Upper lobe of left lung (tissue), 6 donors: ENCODE results near the gene BANP. TPM values are rescaled to one million over a fixed set of nuclear protein-coding genes. Genes with fewer than 3 reads are reported as not detected.

Experiments
- ATAC-seq, 2 donors: fragments of 200-7000 bp; cut with Tn5 transposase; one replicate each; pipeline ENCODE4 v1.9.1; 2022; ENCODE audit warnings: mild to moderate bottlenecking in 2 of 2, moderate library complexity in 2 of 2; ENCODE audit not compliant: low FRiP score in 2 of 2
- DNase-seq, 2 donors: peaks; one replicate each; pipeline ENCODE4 v3.0.0-alpha.2; 2019 to 2020
- H3K27ac ChIP-seq, 4 donors: fragments of 200-600 bp; sonication (generic); one replicate each; pipeline ENCODE4 v1.5.1; 2016 to 2019
- H3K27me3 ChIP-seq, 4 donors: fragments of 200-600 bp; sonication (generic); one replicate each; pipeline ENCODE4 v1.5.1; 2017 to 2019
- H3K36me3 ChIP-seq, 4 donors: fragments of 200-600 bp; sonication (generic); one replicate each; pipeline ENCODE4 v1.5.1; 2016 to 2019
- H3K4me1 ChIP-seq, 4 donors: fragments of 200-600 bp; sonication (generic); one replicate each; pipeline ENCODE4 v1.5.1; 2018 to 2019
- H3K4me3 ChIP-seq, 4 donors: fragments of 200-600 bp; sonication (generic); one replicate each; pipeline ENCODE4 v1.5.1; 2017 to 2019; ENCODE audit warnings: mild to moderate bottlenecking in 2 of 4, moderate library complexity in 1 of 4
- H3K9me3 ChIP-seq, 4 donors: fragments of 200-600 bp; sonication (generic); one replicate each; pipeline ENCODE4 v1.5.1; 2018 to 2019
- EP300 ChIP-seq, 4 donors: sonication (generic); formaldehyde crosslinking; IDR thresholded peaks; one replicate each; pipeline ENCODE4 v1.5.1; 2017; ENCODE audit warnings: antibody characterized with exemption in 4 of 4, control low read depth in 2 of 4
- POLR2A ChIP-seq, 4 donors: fragments of 450-650 bp; IDR thresholded peaks; one replicate each; pipeline ENCODE4 v1.5.1; 2016 to 2017; ENCODE audit warnings: antibody characterized with exemption in 4 of 4, mild to moderate bottlenecking in 2 of 4
- POLR2AphosphoS5 ChIP-seq, 2 donors: sonication (generic); formaldehyde crosslinking; IDR thresholded peaks; one replicate each; pipeline ENCODE4 v1.5.1; 2017; ENCODE audit warnings: antibody characterized with exemption in 2 of 2
- WGBS, 2 donors: methylation state at CpG; one replicate each; pipeline ENCODE4 v1.1.5; 2017 to 2018; 5-methylcytosine and 5-hydroxymethylcytosine counted together
- total RNA-seq, 6 donors: library from RNA; depleted of rRNA in 4 of 6; stranded (reverse); fragments of >200 nt in 4 of 6; gene quantifications; one replicate each; pipeline versions ENCODE4 v1.1.0 to v1.2.1, GENCODE V29; 2016 to 2021
- TF ChIP-seq, protein P1 (sequence below), 6 experiments: fragments of 450-650 bp in 4 of 6; fragments of 200-600 bp in 2 of 6; sonication (generic) in 2 of 6; IDR thresholded peaks; one replicate each; pipeline ENCODE4 v1.5.1; 2016 to 2019; ENCODE audit warnings: antibody characterized with exemption in 6 of 6
- donor health status: DM: no; HTN: no; CAD: no; lungs with moderate emphysema.
- donor health status: DM: no; HTN: yes; CAD: no; lungs with severe emphysema.

The BANP gene
- total RNA-seq, 6 donors from 2014 or later = 15.2 to 47.1 (median 24.4) TPM

DNA sequence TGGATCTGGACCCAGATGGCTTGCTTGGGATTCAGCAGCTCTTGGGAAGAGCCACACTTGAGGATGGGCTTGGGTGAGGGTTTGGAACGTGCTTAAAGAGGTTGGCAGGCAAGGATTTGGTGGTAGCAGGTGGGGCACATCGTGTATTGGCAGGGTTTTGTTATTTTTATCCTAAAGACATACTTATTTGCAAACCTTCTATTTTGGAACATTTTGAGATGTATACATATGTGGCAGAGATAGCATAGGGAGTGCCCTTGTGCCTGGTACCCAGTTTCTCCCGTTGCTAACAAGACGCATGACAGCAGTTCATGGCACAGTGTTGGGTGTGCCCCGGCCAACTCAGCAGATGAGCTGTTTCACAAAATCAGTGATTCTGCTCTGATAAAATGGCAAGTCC lies 9.1 kb downstream of the BANP start:
- no peak for ATAC-seq
- no peak overlapping the region for H3K27ac ChIP-seq
- no peaks in the 10 kb centered on the region for H3K9me3 ChIP-seq
- peaks cover 17 to 55% (median 33%) of the 10 kb centered on the region in 4 donors for H3K4me1 ChIP-seq
- TF ChIP-seq POLR2AphosphoS5 (IDR thresholded peaks at IDR 0.05) (no peak), POLR2A (IDR thresholded peaks at IDR 0.05) (no peak), EP300 (IDR thresholded peaks at IDR 0.05) (no peak)
- TF ChIP-seq, protein P1, sequence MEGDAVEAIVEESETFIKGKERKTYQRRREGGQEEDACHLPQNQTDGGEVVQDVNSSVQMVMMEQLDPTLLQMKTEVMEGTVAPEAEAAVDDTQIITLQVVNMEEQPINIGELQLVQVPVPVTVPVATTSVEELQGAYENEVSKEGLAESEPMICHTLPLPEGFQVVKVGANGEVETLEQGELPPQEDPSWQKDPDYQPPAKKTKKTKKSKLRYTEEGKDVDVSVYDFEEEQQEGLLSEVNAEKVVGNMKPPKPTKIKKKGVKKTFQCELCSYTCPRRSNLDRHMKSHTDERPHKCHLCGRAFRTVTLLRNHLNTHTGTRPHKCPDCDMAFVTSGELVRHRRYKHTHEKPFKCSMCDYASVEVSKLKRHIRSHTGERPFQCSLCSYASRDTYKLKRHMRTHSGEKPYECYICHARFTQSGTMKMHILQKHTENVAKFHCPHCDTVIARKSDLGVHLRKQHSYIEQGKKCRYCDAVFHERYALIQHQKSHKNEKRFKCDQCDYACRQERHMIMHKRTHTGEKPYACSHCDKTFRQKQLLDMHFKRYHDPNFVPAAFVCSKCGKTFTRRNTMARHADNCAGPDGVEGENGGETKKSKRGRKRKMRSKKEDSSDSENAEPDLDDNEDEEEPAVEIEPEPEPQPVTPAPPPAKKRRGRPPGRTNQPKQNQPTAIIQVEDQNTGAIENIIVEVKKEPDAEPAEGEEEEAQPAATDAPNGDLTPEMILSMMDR (IDR thresholded peaks at IDR 0.05) = no peak
- H3K4me3 ChIP-seq = no peak overlapping the region
- peaks cover 0 to 12% (median 2%) of the 10 kb centered on the region in 4 donors for H3K36me3 ChIP-seq
- no peaks in the 10 kb centered on the region for H3K27me3 ChIP-seq
- 84 to 88% methylated on average over 5 of the region's 5 CpGs for WGBS, 2 donors
- DNase-seq = no peak

DNA sequence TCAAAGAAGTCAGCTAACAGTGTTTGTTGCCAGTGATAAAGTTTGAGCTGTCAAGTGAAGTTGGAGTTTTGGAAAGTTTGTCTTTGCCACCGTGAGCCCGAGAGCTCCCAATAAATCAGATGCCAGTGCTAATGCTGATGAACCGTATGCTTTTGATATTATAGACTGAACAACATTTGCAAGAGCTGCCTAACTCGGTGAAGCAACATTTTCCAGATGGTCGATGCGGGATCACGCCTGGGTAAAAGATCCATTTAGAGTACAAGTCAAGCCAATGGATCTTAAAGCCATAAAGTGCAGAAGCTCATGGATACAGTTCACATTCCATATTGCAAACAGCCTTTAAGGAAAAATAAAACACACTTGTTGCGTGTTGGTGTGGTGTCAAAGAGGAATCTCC lies 9.6 kb downstream of the BANP start:
- Histone ChIP-seq H3K27ac (no peak overlapping the region), H3K4me3 (no peak overlapping the region), H3K36me3 (peaks cover 0 to 12% (median 2%) of the 10 kb centered on the region in 4 donors), H3K4me1 (peaks cover 14 to 53% (median 31%) of the 10 kb centered on the region in 4 donors), H3K9me3 (no peaks in the 10 kb centered on the region), H3K27me3 (no peaks in the 10 kb centered on the region)
- ATAC-seq (no peak), DNase-seq (no peak)
- TF ChIP-seq POLR2A (IDR thresholded peaks at IDR 0.05) (no peak), POLR2AphosphoS5 (IDR thresholded peaks at IDR 0.05) (no peak), EP300 (IDR thresholded peaks at IDR 0.05) (no peak)
- TF ChIP-seq, protein P1 (IDR thresholded peaks at IDR 0.05) = no peak
- WGBS, 2 donors = 85 to 92% methylated on average over 8 of the region's 8 CpGs

DNA sequence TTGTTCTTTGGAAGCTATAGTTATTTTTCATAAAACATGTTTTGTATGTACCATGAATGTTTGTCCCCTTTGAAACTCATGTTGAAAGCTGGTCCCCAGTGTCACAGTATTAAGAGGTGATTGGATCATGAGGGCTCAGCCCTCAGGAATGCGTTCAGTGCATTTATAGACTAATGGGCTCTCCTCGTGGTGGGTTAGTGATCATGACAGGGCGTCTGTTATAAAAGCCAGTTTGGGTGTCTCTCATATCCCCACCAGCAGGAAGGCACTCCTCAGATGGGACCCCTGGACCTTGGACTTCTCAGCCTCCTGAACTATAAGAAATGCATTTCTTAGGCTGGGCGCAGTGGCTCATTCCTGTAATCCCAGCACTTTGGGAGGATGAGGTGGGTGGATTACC lies 10.4 kb downstream of the BANP start:
- no peak for ATAC-seq
- H3K4me3 ChIP-seq = no peak overlapping the region
- 76 to 83% methylated on average over 3 to 4 of the region's 4 CpGs for WGBS, 2 donors
- peaks cover 14 to 53% (median 28%) of the 10 kb centered on the region in 4 donors for H3K4me1 ChIP-seq
- H3K27ac ChIP-seq = no peak overlapping the region
- H3K27me3 ChIP-seq = no peaks in the 10 kb centered on the region
- peaks cover 0 to 12% (median 2%) of the 10 kb centered on the region in 4 donors for H3K36me3 ChIP-seq
- no peak for DNase-seq
- H3K9me3 ChIP-seq = no peaks in the 10 kb centered on the region
- TF ChIP-seq POLR2A (IDR thresholded peaks at IDR 0.05) = no peak
- TF ChIP-seq POLR2AphosphoS5 (IDR thresholded peaks at IDR 0.05) = no peak
- TF ChIP-seq, protein P1 (IDR thresholded peaks at IDR 0.05) = no peak
- TF ChIP-seq EP300 (IDR thresholded peaks at IDR 0.05) = no peak

DNA sequence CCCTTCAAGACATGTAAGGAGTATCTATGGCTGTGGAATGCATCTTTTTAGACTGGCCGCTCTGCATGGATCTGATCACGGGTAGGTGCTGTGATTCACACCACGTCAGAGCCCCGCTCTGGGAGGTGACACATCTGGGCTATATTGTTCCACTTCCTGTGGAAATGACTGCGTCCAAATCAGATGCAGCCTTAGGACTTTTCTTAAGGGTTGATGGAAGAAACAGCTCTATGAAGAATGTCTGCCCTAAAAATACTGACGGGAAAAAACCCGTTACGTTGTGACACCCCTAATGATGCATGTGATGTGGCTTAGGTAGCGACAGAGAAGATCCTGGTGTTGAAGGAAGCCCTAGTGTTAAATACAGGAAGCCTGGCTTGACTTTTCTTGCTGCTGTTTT lies 12.2 kb downstream of the BANP start:
- peak overlapping the region in 3 of 4 donors; percentile 47 to 54 (median 48) for H3K27ac ChIP-seq
- peaks cover 18 to 53% (median 28%) of the 10 kb centered on the region in 4 donors for H3K4me1 ChIP-seq
- no peaks in the 10 kb centered on the region for H3K9me3 ChIP-seq
- no peak overlapping the region for H3K4me3 ChIP-seq
- no peaks in the 10 kb centered on the region for H3K36me3 ChIP-seq
- H3K27me3 ChIP-seq = no peaks in the 10 kb centered on the region
- DNase-seq = peak in 1 of 2 donors; percentile 45
- ATAC-seq = peak in 1 of 2 donors; percentile 23
- WGBS, 2 donors = 42 to 58% methylated on average over 6 to 9 of the region's 9 CpGs
- TF ChIP-seq POLR2AphosphoS5 (IDR thresholded peaks at IDR 0.05) (peak; percentile 18 to 19), POLR2A (IDR thresholded peaks at IDR 0.05) (no peak)

DNA sequence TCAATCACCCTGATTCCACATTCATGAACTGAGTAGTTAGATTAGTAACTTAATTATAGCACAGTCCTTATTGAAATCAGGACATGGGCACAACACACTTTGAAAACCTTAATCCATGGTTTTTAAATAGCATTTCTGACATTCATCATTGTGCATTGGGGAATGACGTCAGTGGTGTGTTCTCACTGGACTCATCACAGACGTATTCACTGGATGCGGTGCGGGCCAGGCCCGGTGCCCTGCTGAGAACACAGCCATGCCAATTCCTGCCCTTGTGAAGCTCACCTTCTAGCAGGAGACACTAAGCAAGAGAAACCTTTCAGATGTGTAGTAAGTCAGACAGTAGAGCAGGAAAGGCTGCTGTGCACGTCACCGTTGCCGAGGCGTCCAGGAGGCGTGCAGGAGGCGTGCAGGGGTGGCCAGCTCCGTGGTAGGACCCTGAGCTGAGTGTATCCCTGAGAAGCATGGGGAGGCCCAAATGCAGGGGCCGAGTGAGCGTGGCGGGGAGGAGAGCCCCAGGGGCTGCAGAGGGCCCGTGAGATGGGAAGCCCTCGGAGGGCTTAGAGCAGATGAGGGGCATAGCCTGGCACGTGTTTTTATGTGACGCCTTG lies 12.9 kb downstream of the BANP start:
- peaks cover 18 to 49% (median 27%) of the 10 kb centered on the region in 4 donors for H3K4me1 ChIP-seq

More for the DNA sequence above, 12.9 kb downstream of the BANP start:
- ATAC-seq (no peak), DNase-seq (no peak)
- WGBS, 2 donors = 92 to 94% methylated on average over 13 to 19 of the region's 19 CpGs
- Histone ChIP-seq H3K4me3 (no peak overlapping the region), H3K27ac (peak overlapping the region in 3 of 4 donors; percentile 11 to 48 (median 47)), H3K27me3 (no peaks in the 10 kb centered on the region), H3K36me3 (no peaks in the 10 kb centered on the region), H3K9me3 (no peaks in the 10 kb centered on the region)
- TF ChIP-seq EP300 (IDR thresholded peaks at IDR 0.05) (no peak), POLR2AphosphoS5 (IDR thresholded peaks at IDR 0.05) (no peak), POLR2A (IDR thresholded peaks at IDR 0.05) (no peak)
- TF ChIP-seq, protein P1 (IDR thresholded peaks at IDR 0.05) = no peak
